Stimulated activated CD4-positive, alpha-beta T cell treated with anti-CD3 and anti-CD28 coated beads, TNF-alpha, amount 100 ng/mL, for 48 hours (primary cell): ENCODE results near the gene C2orf78.
A peak's percentile ranks its signal among the peaks of the same experiment; 100 is the strongest.
"Not testable (repeated sequence)": the region's sequence is repeated elsewhere in the genome, so short reads cannot be mapped to it uniquely, and the experiment has no call there.

Experiments used
- DNase-seq, 3 donors: peaks; one replicate each; pipeline ENCODE4 v3.0.0-alpha.2; 2020; ENCODE audit warnings: low read depth in 3 of 3

The C2orf78 gene

GRCh38 chr2:73780237-73780582 is 3.8 kb upstream of the C2orf78 start:
- no peak for DNase-seq

- not testable (repeated sequence) for DNase-seq
Measured at GRCh38 chr2:73783402-73783801, 581 bp upstream of the C2orf78 start.

GRCh38 chr2:73811878-73812277 is 27.9 kb downstream of the C2orf78 start:
- no peak for DNase-seq

- no peak for DNase-seq
Measured at GRCh38 chr2:73812635-73813034, 28.7 kb downstream of the C2orf78 start.

DNA sequence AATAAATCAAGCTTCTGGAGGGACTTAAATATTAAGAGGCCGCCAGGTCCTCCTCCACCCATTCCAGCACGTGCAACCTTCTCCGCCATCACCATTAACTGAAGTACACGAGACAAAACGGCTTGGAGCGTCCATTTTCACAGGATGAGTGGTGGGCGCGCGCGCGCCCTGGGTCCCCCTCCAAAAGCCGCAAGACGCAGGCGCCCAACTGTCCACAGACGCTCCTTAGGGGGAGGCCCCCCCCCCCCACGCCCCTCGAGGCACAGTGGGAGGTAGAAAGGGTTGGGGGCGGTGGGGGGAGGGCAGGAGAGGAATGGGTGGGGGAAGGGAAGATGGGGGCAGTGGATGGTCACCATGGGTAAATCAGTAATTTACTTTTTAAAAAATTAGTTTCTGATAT is 34.3 kb downstream of the C2orf78 start:
- no peak for DNase-seq

DNA sequence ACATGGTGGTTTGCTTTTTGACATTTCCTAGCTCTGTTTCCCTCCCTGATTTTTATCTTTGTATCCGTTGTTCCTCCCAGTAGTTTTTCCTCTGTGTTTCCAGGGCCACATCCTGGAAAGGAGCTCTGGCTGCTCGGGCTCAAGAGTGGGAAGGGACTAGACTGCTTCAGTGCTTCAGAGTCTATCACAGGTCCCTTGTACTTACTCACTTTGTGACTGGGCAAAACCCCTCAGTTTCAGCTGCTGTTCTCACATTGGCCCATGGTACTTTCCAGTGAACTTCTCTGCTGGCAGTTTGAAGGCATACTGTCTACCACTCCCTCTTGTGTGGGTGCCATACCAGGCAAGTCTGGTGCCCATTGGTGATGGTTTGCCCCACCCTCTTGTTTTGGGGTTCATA is 37.2 kb downstream of the C2orf78 start:
- DNase-seq: peak in 2 of 3 donors; percentile 21 to 24

- DNase-seq: no peak
Measured at GRCh38 chr2:73821669-73822068, 37.7 kb downstream of the C2orf78 start.

DNA sequence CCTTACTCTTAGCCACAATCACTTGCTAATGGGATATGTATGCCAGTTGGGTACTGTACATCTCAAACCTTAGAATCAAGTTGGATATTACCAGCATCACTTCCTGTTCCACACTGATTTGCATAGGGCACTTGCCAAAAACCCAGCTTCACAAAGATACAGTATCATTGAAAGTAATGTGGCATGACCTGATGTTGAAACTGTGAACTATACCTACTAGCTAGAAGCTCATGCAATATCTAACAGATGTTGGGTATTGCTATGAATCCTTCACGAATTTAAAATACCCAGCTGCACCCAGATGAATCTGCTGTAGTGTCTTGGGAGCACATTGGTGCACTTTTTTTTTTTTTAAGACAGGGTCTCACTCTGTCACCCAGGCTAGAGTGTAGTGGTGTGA is 38.3 kb downstream of the C2orf78 start:
- no peak for DNase-seq

DNA sequence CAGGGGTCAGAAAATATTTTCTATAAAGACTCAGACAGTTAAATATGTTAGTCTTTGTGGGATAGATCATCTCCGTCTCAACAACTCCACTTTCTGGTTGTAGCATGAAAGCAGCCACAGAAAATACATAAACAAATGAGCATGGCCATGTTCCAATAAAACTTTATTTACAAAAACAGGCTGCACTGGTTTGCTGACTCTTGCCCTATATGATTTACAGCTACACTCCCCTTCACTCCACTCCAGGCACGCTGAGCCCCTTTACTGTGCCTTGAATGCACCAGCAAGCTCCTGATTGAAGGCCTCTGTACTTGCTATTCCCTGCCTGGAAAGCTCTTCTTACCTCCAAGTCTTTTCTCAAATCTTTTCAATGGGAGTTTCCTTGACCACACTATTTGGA is 39.0 kb downstream of the C2orf78 start:
- DNase-seq: no peak

DNA sequence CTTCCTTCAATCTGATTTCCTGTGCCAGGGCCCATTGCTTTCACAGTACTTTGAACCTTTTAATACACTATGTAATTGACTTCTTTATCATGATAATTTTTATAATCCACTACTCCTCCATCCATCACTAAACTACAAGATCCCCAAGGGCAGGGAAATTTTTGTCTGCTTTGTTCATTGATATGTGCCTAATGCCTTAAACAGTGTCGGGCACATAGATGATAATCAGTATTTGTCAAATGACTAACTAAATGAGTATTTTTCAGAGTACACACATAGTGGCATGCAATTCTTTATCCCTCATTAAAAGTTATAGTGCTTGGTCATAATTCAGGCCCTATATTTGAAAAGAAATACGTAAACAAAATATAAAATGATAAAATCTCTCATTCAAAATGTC is 39.4 kb downstream of the C2orf78 start:
- DNase-seq: no peak

GRCh38 chr2:73823916-73824523 is 40.0 kb downstream of the C2orf78 start:
- no peak for DNase-seq

GRCh38 chr2:73825408-73825807 is 41.4 kb downstream of the C2orf78 start:
- no peak for DNase-seq

DNA sequence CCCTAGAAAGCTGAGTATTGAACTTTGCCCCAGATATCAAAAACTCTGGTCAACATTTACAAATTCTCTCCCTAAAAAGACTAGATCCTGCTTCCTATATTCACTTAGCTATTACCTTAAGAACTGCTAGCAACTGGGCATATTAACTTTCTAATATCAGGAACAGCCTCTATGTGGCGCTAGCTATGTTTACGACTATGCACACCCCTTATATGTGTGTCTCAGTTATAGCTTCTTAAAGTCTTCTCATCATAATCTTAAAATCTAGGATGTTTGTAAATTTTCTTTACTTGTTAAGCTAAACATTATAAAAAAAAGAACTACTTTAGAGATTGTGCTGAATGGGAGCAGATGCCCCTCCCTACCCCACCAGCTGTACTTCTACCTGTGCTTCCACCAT is 43.0 kb downstream of the C2orf78 start:
- no peak for DNase-seq

DNA sequence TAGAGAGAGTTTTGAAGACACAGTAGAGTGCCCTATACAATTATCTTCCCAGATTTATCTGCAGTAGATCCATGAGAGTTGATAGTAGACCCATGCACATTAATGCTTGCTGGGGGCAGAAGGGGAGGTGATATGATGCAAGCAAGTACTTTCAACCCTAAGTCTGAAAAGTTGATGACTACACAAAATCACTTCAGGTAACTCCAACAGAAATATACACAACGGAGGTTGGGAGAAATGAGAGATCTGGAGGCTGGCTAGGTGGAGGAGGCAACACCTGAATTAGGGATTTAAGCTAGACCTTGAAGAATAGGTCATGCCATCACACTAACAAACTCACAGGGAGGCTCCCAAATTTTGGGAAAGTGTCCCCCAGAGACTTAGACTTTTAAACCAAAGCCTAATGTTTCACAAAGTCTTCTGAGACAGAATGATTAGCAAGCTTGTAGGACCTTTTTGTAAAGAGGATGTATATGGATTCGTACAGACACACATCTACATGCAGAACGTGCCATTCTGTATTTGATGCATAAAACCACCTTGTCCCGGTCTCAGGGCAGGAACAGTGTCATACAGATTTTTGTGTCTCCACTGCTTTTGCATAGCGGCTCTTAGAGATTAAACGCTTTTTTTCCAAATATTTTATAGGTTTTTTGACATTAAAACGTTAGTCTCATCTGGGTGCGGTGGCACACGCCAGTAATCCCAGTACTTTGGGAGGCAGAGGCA is 43.8 kb downstream of the C2orf78 start:
- no peak for DNase-seq

- no peak for DNase-seq
Measured at GRCh38 chr2:73828389-73828817, 44.4 kb downstream of the C2orf78 start.

DNA sequence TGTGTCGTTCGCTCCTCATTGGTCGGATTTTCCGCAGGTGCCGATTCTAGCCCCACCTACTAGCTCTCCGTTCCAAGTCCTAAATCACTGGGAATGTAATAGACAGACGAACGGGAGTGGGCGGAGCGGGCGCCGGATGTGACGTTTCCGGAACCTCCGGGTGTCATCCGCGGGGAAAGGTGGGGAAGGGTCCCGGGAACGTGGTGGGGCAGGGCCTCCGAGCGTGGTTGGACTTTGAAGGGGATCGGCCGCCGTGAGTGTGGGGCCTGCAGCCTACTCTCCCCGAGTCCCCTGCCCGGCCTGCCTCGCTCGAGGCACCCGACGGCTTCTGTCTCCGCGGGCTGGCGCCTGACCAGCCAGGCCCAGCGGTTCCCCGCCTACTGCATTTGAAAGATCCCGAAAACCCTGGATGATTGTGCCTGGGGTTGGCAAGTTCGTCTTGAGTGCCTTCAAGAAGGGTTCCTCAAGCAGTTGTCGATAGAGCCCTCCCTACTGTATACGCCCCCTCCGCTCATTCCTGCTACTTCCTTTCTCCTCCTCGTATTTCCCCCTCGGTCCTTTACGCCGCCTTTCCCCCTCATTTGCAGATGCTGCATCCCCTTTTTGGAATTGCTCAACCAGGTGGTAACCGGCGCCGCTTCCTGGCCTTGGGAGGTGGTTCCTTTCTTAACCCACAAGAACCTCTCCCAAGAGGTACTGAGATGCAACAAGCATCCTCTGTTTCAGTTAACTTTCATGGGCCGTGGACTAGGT is 45.0 kb downstream of the C2orf78 start, which contains the start of gene STAMBP:
TSS of gene STAMBP (plus strand) at position 144 of the 753 bp plus-strand sequence. CDS start 1,896 bp downstream, outside the sequence.
- peak; percentile 84 to 87 (median 85) for DNase-seq

- DNase-seq: peak in 2 of 3 donors; percentile 11 to 18
Measured at GRCh38 chr2:73830871-73831401, 47.0 kb downstream of the C2orf78 start.

- DNase-seq: no peak
Measured at GRCh38 chr2:73832930-73833329, 48.9 kb downstream of the C2orf78 start.

GRCh38 chr2:73836141-73836943 is 52.4 kb downstream of the C2orf78 start:
- no peak for DNase-seq

- no peak for DNase-seq
Measured at GRCh38 chr2:73837847-73838585, 54.0 kb downstream of the C2orf78 start.
